MCF 10A (cell line): ENCODE data around the gene HDAC6. TPM values are rescaled to one million over a fixed set of nuclear protein-coding genes. Genes with fewer than 3 reads are reported as not detected.

Source experiments
- BruUV-seq: library from RNA; stranded (reverse); fragments of 400-500 nt; replicated peaks from 2 replicates; lab custom pipeline; 2021; lab: Mats Ljungman, UMichigan
- CTCF ChIA-PET: fragments of 300-600 bp; sonication (Branson Sonifier 250); formaldehyde crosslinking; extraction: SDS; loops from one replicate; lab custom pipeline; 2021; ENCODE audit warnings: antibody characterized with exemption, inconsistent platforms; lab: Yijun Ruan, JAX
- POLR2A ChIA-PET: fragments of 300-600, 350-650 bp; sonication (Branson Sonifier 250); formaldehyde crosslinking; extraction: SDS; loops from one replicate; lab custom pipeline; 2020; ENCODE audit warnings: antibody characterized with exemption, inconsistent platforms; lab: Yijun Ruan, JAX
- DNase-seq: peaks from one replicate; pipeline ENCODE4 v3.0.0-alpha.2; 2018; ENCODE audit not compliant: unreplicated experiment
- H3K27ac Mint-ChIP-seq: one replicate; pipeline ENCODE4 v1.8.0; 2022; ENCODE audit warnings: mild to moderate bottlenecking, low read depth, mixed read lengths; ENCODE audit not compliant: unreplicated experiment
- H3K27me3 Mint-ChIP-seq: one replicate; pipeline ENCODE4 v1.8.0; 2022; ENCODE audit warnings: mixed read lengths; ENCODE audit not compliant: insufficient read depth, unreplicated experiment
- H3K36me3 Mint-ChIP-seq: one replicate; pipeline ENCODE4 v1.8.0; 2022; ENCODE audit warnings: mild to moderate bottlenecking, moderate library complexity, mixed read lengths; ENCODE audit not compliant: insufficient read depth, unreplicated experiment
- H3K4me1 Mint-ChIP-seq: one replicate; pipeline ENCODE4 v1.8.0; 2022; ENCODE audit warnings: mixed read lengths; ENCODE audit not compliant: insufficient read depth, unreplicated experiment
- H3K4me3 Mint-ChIP-seq: one replicate; pipeline ENCODE4 v1.8.0; 2022; ENCODE audit warnings: mild to moderate bottlenecking, moderate library complexity, mixed read lengths; ENCODE audit not compliant: unreplicated experiment
- H3K9me3 Mint-ChIP-seq: one replicate; pipeline ENCODE4 v1.8.0; 2022; ENCODE audit warnings: mixed read lengths; ENCODE audit not compliant: unreplicated experiment
- CTCF ChIP-seq: fragments of 200-600 bp; IDR thresholded peaks from one replicate; pipeline ENCODE4 v1.8.0; 2022; ENCODE audit warnings: antibody characterized with exemption, mild to moderate bottlenecking; ENCODE audit not compliant: unreplicated experiment
- intact Hi-C: fragments of 100-400 bp; cut with micrococcal nuclease; formaldehyde crosslinking; loops from 2 replicates; pipeline ENCODE4 v1.14.1; 2022
- total RNA-seq: library from RNA; stranded (reverse); gene quantifications from 2 replicates; pipeline ENCODE4 v1.2.3, GENCODE V29; 2022

Gene HDAC6
- total RNA-seq, 1 experiment from 2014 or later, result 45.1 TPM

- ChIA-PET CTCF (no interaction called here), POLR2A (no interaction called here)
- Mint-ChIP-seq H3K4me3 (no peak overlapping the region), H3K9me3 (no peaks in the 10 kb centered on the region), H3K27me3 (no peaks in the 10 kb centered on the region), H3K4me1 (no peaks in the 10 kb centered on the region), H3K36me3 (peaks cover 7% of the 10 kb centered on the region), H3K27ac (no peak overlapping the region)
- no TSS peak for BruUV-seq
- no peak for DNase-seq
- intact Hi-C loops, result no loop called here
- TF ChIP-seq CTCF, result no peak
Measured at GRCh38 chrX:48827654-48827968, 25.7 kb downstream of the HDAC6 start.

GRCh38 chrX:48829016-48829735 is 27.3 kb downstream of the HDAC6 start:
- Mint-ChIP-seq H3K27me3 (no peaks in the 10 kb centered on the region), H3K4me1 (peaks cover under 1% of the 10 kb centered on the region), H3K36me3 (peaks cover 6% of the 10 kb centered on the region), H3K9me3 (no peaks in the 10 kb centered on the region), H3K27ac (no peak overlapping the region), H3K4me3 (no peak overlapping the region)
- CTCF ChIA-PET, result interaction anchor here (0.7 kb wide), 1 partner anchor 66 kb away, joined by 3 read pairs; no protein-coding TSS in a partner anchor
- no peak for TF ChIP-seq CTCF
- POLR2A ChIA-PET, result no interaction called here
- DNase-seq, result no peak
- intact Hi-C loops, result no loop called here
- no TSS peak for BruUV-seq

GRCh38 chrX:48831136-48831908 is 29.5 kb downstream of the HDAC6 start:
- no peaks in the 10 kb centered on the region for H3K27me3 Mint-ChIP-seq
- peaks cover 8% of the 10 kb centered on the region for H3K4me1 Mint-ChIP-seq
- intact Hi-C loops, result no loop called here
- no peak for DNase-seq
- H3K9me3 Mint-ChIP-seq, result peaks cover 3% of the 10 kb centered on the region
- ChIA-PET CTCF (interaction anchor here (0.6 kb wide), 1 partner anchor 9 kb away, joined by 3 read pairs; no protein-coding TSS in a partner anchor), POLR2A (no interaction called here)
- no peak overlapping the region for H3K4me3 Mint-ChIP-seq
- no peak for TF ChIP-seq CTCF
- H3K36me3 Mint-ChIP-seq, result no peaks in the 10 kb centered on the region
- BruUV-seq, result no TSS peak
- no peak overlapping the region for H3K27ac Mint-ChIP-seq

- Mint-ChIP-seq H3K4me3 (no peak overlapping the region), H3K27ac (no peak overlapping the region), H3K27me3 (no peaks in the 10 kb centered on the region), H3K9me3 (peaks cover 8% of the 10 kb centered on the region), H3K4me1 (peaks cover 8% of the 10 kb centered on the region), H3K36me3 (no peaks in the 10 kb centered on the region)
- ChIA-PET POLR2A (no interaction called here), CTCF (interaction anchor here (0.6 kb wide), 1 partner anchor 9 kb away, joined by 3 read pairs; no protein-coding TSS in a partner anchor)
- no peak for DNase-seq
- intact Hi-C loops, result no loop called here
- TF ChIP-seq CTCF, result no peak
- BruUV-seq, result no TSS peak
Measured at GRCh38 chrX:48831909-48832291, 30.0 kb downstream of the HDAC6 start.
